ENCODE data around the gene CHP2. TPM values are rescaled to one million over a fixed set of nuclear protein-coding genes. Genes with fewer than 3 reads are reported as not detected.
"Not testable (repeated sequence)": the region's sequence is repeated elsewhere in the genome, so short reads cannot be mapped to it uniquely, and the experiment has no call there.

The CHP2 gene
- total and polyA plus RNA-seq, 2 of the 13 experiments (the other 11 are each of a cell fraction or from before 2014, with no cell fraction given): not detected

DNA sequence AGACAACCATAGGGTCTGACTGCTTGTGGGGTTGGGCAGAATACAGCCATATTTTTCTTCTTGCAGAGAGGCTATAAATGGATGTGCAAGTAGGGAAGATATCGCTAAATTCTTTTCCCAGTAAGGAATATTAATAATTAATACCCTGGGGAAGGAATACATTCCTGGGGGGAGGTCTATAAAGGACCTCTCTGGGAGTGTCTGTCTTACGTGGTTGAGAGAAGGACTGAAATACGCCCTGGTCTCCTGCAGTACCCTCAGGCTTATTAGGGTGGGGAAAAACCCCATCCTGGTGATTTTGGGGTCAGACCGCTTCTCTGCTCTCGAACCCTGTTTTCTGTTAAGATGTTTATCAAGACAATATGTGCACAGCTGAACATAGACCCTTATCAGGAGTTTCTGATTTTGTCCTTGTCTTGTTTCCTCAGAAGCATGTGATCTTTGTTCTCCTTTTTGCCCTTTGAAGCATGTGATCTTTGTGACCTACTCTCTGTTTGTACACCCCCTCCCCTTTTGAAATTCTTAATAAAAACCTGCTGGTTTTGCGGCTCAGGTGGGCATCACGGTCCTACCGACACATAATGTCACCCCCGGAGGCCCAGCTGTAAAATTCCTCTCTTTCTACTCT lies 32.1 kb upstream of the CHP2 start (continued):
- TF ChIP-seq AHDC1 (CRISPR knock-in tag; IDR thresholded peaks at IDR 0.05; ENCODE audit: borderline replicate concordance) (peak; percentile 53; the same call in 1 of the 2 replicates), MED1 (CRISPR knock-in tag; IDR thresholded peaks at IDR 0.05) (peak; percentile 34; the same call in 1 of the 2 replicates), FOXP1 (CRISPR knock-in tag; IDR thresholded peaks at IDR 0.05) (peak; percentile 33; the same call in 1 of the 2 replicates), NCOR1 (IDR thresholded peaks at IDR 0.05; ENCODE audit: borderline replicate concordance, low read length) (peak; percentile 49; the same call in 1 of the 2 replicates), NONO (CRISPR knock-in tag; conservative IDR thresholded peaks at IDR 0.05) (peak; percentile 30; the same call in 1 of the 2 replicates), PPARG (CRISPR knock-in tag; conservative IDR thresholded peaks at IDR 0.05) (peak; percentile 49; the same call in 1 of the 2 replicates), SOX13 (CRISPR knock-in tag; conservative IDR thresholded peaks at IDR 0.05 in 1 of 2, IDR thresholded peaks at IDR 0.05 in 1 of 2) (peak in 1 of 2 experiments; percentile 73; a peak in 2 of 4 replicates), ZBTB7B (CRISPR knock-in tag; IDR thresholded peaks at IDR 0.05) (0 out of 2 replicates have a peak, but pooled peaks have one; percentile 26), SOX6 (CRISPR knock-in tag; IDR thresholded peaks at IDR 0.05) (peak; percentile 78), RXRB (CRISPR knock-in tag; IDR thresholded peaks at IDR 0.05; ENCODE audit: borderline replicate concordance) (0 out of 2 replicates have a peak, but pooled peaks have one; percentile 40), ESRRA (CRISPR knock-in tag; IDR thresholded peaks at IDR 0.05; ENCODE audit: low read depth) (peak; percentile 48; the same call in 1 of the 2 replicates), ZMYM4 (CRISPR knock-in tag; IDR thresholded peaks at IDR 0.05) (peak; percentile 44; the same call in 1 of the 2 replicates), HNF4A (CRISPR knock-in tag; IDR thresholded peaks at IDR 0.05) (peak; percentile 83)
- not testable (repeated sequence) for TF ChIP-seq FOXP1, NONO, SOX13, SOX6 (IDR thresholded peaks at IDR 0.05)
- TF ChIP-seq, protein P1, sequence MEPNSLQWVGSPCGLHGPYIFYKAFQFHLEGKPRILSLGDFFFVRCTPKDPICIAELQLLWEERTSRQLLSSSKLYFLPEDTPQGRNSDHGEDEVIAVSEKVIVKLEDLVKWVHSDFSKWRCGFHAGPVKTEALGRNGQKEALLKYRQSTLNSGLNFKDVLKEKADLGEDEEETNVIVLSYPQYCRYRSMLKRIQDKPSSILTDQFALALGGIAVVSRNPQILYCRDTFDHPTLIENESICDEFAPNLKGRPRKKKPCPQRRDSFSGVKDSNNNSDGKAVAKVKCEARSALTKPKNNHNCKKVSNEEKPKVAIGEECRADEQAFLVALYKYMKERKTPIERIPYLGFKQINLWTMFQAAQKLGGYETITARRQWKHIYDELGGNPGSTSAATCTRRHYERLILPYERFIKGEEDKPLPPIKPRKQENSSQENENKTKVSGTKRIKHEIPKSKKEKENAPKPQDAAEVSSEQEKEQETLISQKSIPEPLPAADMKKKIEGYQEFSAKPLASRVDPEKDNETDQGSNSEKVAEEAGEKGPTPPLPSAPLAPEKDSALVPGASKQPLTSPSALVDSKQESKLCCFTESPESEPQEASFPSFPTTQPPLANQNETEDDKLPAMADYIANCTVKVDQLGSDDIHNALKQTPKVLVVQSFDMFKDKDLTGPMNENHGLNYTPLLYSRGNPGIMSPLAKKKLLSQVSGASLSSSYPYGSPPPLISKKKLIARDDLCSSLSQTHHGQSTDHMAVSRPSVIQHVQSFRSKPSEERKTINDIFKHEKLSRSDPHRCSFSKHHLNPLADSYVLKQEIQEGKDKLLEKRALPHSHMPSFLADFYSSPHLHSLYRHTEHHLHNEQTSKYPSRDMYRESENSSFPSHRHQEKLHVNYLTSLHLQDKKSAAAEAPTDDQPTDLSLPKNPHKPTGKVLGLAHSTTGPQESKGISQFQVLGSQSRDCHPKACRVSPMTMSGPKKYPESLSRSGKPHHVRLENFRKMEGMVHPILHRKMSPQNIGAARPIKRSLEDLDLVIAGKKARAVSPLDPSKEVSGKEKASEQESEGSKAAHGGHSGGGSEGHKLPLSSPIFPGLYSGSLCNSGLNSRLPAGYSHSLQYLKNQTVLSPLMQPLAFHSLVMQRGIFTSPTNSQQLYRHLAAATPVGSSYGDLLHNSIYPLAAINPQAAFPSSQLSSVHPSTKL (CRISPR knock-in tag; IDR thresholded peaks at IDR 0.05): peak; percentile 66

Measured in HepG2 (cell line).